GM12878 (cell line): ENCODE measurements around the gene RANBP3. TPM values are rescaled to one million over a fixed set of nuclear protein-coding genes. Genes with fewer than 3 reads are reported as not detected.

Source experiments
- ATAC-seq: fragments of 200-7000 bp; cut with Tn5 transposase; 3 replicates; pipeline ENCODE4 v1.9.1; 2020; ENCODE audit warnings: mild to moderate bottlenecking, moderate library complexity
- BruUV-seq: library from RNA; stranded (reverse); fragments of 400-500 nt; replicated peaks from 2 replicates; lab custom pipeline; 2021; lab: Mats Ljungman, UMichigan
- CTCF ChIA-PET: fragments of 300-600 bp; sonication (Branson Sonifier 250); formaldehyde crosslinking; extraction: SDS; loops from one replicate; lab custom pipeline; 2021; ENCODE audit warnings: inconsistent platforms; lab: Yijun Ruan, JAX
- POLR2A ChIA-PET: fragments of 350-600 bp; formaldehyde crosslinking; extraction: SDS; loops from one replicate; lab custom pipeline; 2021; ENCODE audit warnings: inconsistent platforms; lab: Charles Lee
- RAD21 ChIA-PET: fragments of 300-600 bp; sonication (Branson Sonifier 250); formaldehyde crosslinking; loops from one replicate; lab custom pipeline; 2023; ENCODE audit warnings: antibody characterized with exemption; ENCODE audit not compliant: unreplicated experiment; lab: Charles Lee
- SMC1A ChIA-PET: fragments of 300-600 bp; sonication (Branson Sonifier 250); formaldehyde crosslinking; loops from one replicate; lab custom pipeline; 2023; ENCODE audit not compliant: unreplicated experiment, uncharacterized antibody; lab: Charles Lee
- DNase-seq: peaks from one replicate; pipeline ENCODE4 v3.0.0-alpha.2; 2011; ENCODE audit warnings: low read depth, low spot score
- FAIRE-seq: peaks from 3 replicates; lab custom pipeline; 2011; peaks lifted over from hg19 to GRCh38; lab: Jason Lieb, UNC
- H2AFZ ChIP-seq: 2 replicates; pipeline ENCODE4 v1.6.0; 2011; ENCODE audit warnings: low read depth, low read length, control low read depth; ENCODE audit not compliant: control insufficient read depth
- H3K27ac ChIP-seq: 2 replicates; pipeline ENCODE4 v1.5.1; 2011; ENCODE audit warnings: control low read depth; ENCODE audit not compliant: control insufficient read depth, insufficient read depth
- H3K27me3 ChIP-seq, 2 experiments: replicated peaks in 1 of 2; 2 replicates each; pipeline versions ENCODE4 v1.6.0 to v1.6.1; 2011; ENCODE audit warnings: low read length in 1 of 2; ENCODE audit not compliant: control insufficient read depth in 2 of 2, insufficient read depth in 2 of 2
- H3K36me3 ChIP-seq, 2 experiments: 2 replicates each; pipeline ENCODE4 v1.5.1; 2011; ENCODE audit warnings: low read length in 1 of 2; ENCODE audit not compliant: control insufficient read depth in 2 of 2, insufficient read depth in 2 of 2
- H3K4me1 ChIP-seq: 2 replicates; pipeline ENCODE4 v1.6.1; 2011; ENCODE audit warnings: mild to moderate bottlenecking, low read length, moderate library complexity, mixed read lengths; ENCODE audit not compliant: control insufficient read depth, insufficient read depth
- H3K4me2 ChIP-seq: 2 replicates; pipeline ENCODE4 v1.6.0; 2011; ENCODE audit warnings: control low read depth; ENCODE audit not compliant: control insufficient read depth, insufficient read depth
- H3K4me3 ChIP-seq: fragments of 200-600 bp; sonication (generic); 2 replicates; pipeline ENCODE4 v1.5.1; 2016
- H3K79me2 ChIP-seq: 2 replicates; pipeline ENCODE4 v1.6.0; 2011; ENCODE audit warnings: low read length; ENCODE audit not compliant: control insufficient read depth, insufficient read depth
- H3K9ac ChIP-seq: 2 replicates; pipeline ENCODE4 v1.8.0; 2011; ENCODE audit warnings: low read length, control low read depth, mixed read lengths; ENCODE audit not compliant: control insufficient read depth, insufficient read depth
- H3K9me3 ChIP-seq: replicated peaks from 3 replicates; pipeline ENCODE4 v1.5.1; 2011; ENCODE audit warnings: mild to moderate bottlenecking, low read length; ENCODE audit not compliant: control insufficient read depth, insufficient read depth
- H4K20me1 ChIP-seq: 2 replicates; pipeline ENCODE4 v1.6.0; 2011; ENCODE audit not compliant: control insufficient read depth, insufficient read depth
- ATF7 ChIP-seq: fragments of 450-650 bp; IDR thresholded peaks from 2 replicates; pipeline ENCODE4 v1.6.1; 2016; ENCODE audit warnings: low read depth, mild to moderate bottlenecking
- BHLHE40 ChIP-seq, 2 experiments: fragments of 450-650 bp in 1 of 2; IDR thresholded peaks; 2 replicates each; pipeline ENCODE4 v1.6.1; 2011 to 2017; ENCODE audit warnings: low read depth in 2 of 2, borderline replicate concordance in 1 of 2, improper control_type of control experiment in 1 of 2, low read length in 1 of 2, mild to moderate bottlenecking in 1 of 2
- CEBPZ ChIP-seq: fragments of 150-350 bp; IDR thresholded peaks from 2 replicates; pipeline ENCODE4 v1.6.1; 2016; ENCODE audit warnings: low read depth, low read length
- ELK1 ChIP-seq: IDR thresholded peaks from 2 replicates; pipeline ENCODE4 v1.6.1; 2012; ENCODE audit warnings: low read depth, low read length, improper control_type of control experiment
- GATAD2B ChIP-seq: fragments of 450-650 bp; conservative IDR thresholded peaks from 2 replicates; pipeline ENCODE4 v1.6.1; 2017; ENCODE audit warnings: low read depth, mild to moderate bottlenecking, moderate library complexity
- HDAC6 ChIP-seq: fragments of 200-600 bp; sonication (generic); IDR thresholded peaks from one replicate; pipeline ENCODE4 v1.8.0; 2017; ENCODE audit warnings: antibody characterized with exemption; ENCODE audit not compliant: unreplicated experiment
- MYB ChIP-seq: fragments of 150-350 bp; IDR thresholded peaks from 2 replicates; pipeline ENCODE4 v1.6.1; 2014; ENCODE audit warnings: mild to moderate bottlenecking, low read depth, low read length, borderline replicate concordance
- MYC ChIP-seq: IDR thresholded peaks from 2 replicates; pipeline ENCODE4 v1.6.1; 2011; ENCODE audit warnings: mild to moderate bottlenecking, low read length, moderate library complexity, inconsistent platforms; ENCODE audit not compliant: insufficient read depth, insufficient replicate concordance, insufficient read length, severe bottlenecking
- SIX5 ChIP-seq: IDR thresholded peaks from 2 replicates; pipeline ENCODE4 v1.6.1; 2011; ENCODE audit warnings: mild to moderate bottlenecking, low read depth, low read length, moderate library complexity; ENCODE audit not compliant: severe bottlenecking
- SP1 ChIP-seq: IDR thresholded peaks from one replicate; pipeline ENCODE4 v1.6.1; 2011; ENCODE audit warnings: low read depth, low read length
- TCF12 ChIP-seq: IDR thresholded peaks from 2 replicates; pipeline ENCODE4 v1.6.1; 2011; ENCODE audit warnings: low read depth, mild to moderate bottlenecking, low read length
- TCF7 ChIP-seq: IDR thresholded peaks from 2 replicates; pipeline ENCODE4 v1.6.1; 2014; ENCODE audit warnings: antibody characterized with exemption, borderline replicate concordance
- ZBTB4 ChIP-seq: fragments of 450-650 bp; formaldehyde crosslinking; IDR thresholded peaks from 2 replicates; pipeline ENCODE4 v1.4.0; 2022; ENCODE audit warnings: mild to moderate bottlenecking, moderate library complexity
- ZZZ3 ChIP-seq: IDR thresholded peaks from 2 replicates; pipeline ENCODE4 v1.6.1; 2011; ENCODE audit warnings: low read depth; ENCODE audit not compliant: control insufficient read depth, insufficient read length
- WGBS: methylation state at CpG from one replicate; pipeline ENCODE4 v1.1.6; 2016; ENCODE audit warnings: low lambda C conversion rate; ENCODE audit not compliant: insufficient replicate concordance, insufficient coverage; ENCODE audit errors: missing lambda C conversion rate; 5-methylcytosine and 5-hydroxymethylcytosine counted together
- in situ Hi-C: fragments of 300-500 bp; cut with MboI; formaldehyde crosslinking; loops from 9 replicates; pipeline ENCODE4 v1.14.3; 2018; ENCODE audit warnings: mixed read lengths
- intact Hi-C: fragments of 100-400 bp; cut with micrococcal nuclease; formaldehyde crosslinking; loops from one replicate; pipeline ENCODE4 v1.14.2; 2022; ENCODE audit not compliant: unreplicated experiment
- polyA plus RNA-seq, 11 experiments: library from polyadenylated mRNA; depleted of rRNA in 4 of 11; unstranded in 6 of 11; stranded (reverse) in 5 of 11; fragments of >200 nt; fragmentation: Nextera tagmentation in 4 of 11; fragmentation: Illumina TruSeq in 1 of 11; extraction: Ambion mirVana in 4 of 11; extraction: Trizol in 1 of 11; gene quantifications; 1 replicate in 1 of 11; 2 replicates in 10 of 11; pipeline versions ENCODE4 v1.2.1 to v1.2.3, GENCODE V29; 2011 to 2016; ENCODE audit warnings: inconsistent platforms in 2 of 11, missing spikeins in 2 of 11, low read depth in 1 of 11
- total RNA-seq, 4 experiments: library from RNA; depleted of rRNA in 3 of 4; stranded (reverse); fragments of >200 nt in 3 of 4; fragmentation: Illumina TruSeq in 1 of 4; extraction: Trizol in 1 of 4; gene quantifications; 2 replicates each; pipeline versions ENCODE4 v1.2.1 to v1.2.3, GENCODE V29; 2013 to 2021

The RANBP3 gene
- total and polyA plus RNA-seq, 10 of the 15 experiments (the other 5 are each of a cell fraction or from before 2014, with no cell fraction given) = 1.1 to 81.6 (median 60.0) TPM

- no peak overlapping the region for H2AFZ ChIP-seq
- FAIRE-seq (no peak), ATAC-seq (no peak), DNase-seq (no peak)
- no peaks in the 10 kb centered on the region for H3K27me3 ChIP-seq
- ChIA-PET CTCF (no interaction called here), POLR2A (no interaction called here), RAD21 (interaction anchor here (0.5 kb wide), 1 partner anchor 1556 kb away, joined by 3 read pairs; no protein-coding TSS in a partner anchor), SMC1A (interaction anchor here (0.6 kb wide), 1 partner anchor 11 kb away, joined by 3 read pairs; no protein-coding TSS in a partner anchor)
- in situ Hi-C loops = no loop called here
- no peaks in the 10 kb centered on the region for H4K20me1 ChIP-seq
- H3K9me3 ChIP-seq = no peaks in the 10 kb centered on the region
- peaks cover 3 to 35% of the 10 kb centered on the region in 2 experiments; a peak in 3 of 4 replicates for H3K36me3 ChIP-seq
- H3K4me1 ChIP-seq = no peaks in the 10 kb centered on the region
- intact Hi-C loops = no loop called here
- H3K4me3 ChIP-seq = no peak overlapping the region
- no peak overlapping the region for H3K9ac ChIP-seq
- H3K79me2 ChIP-seq = no peaks in the 10 kb centered on the region
- H3K27ac ChIP-seq = no peak overlapping the region
- WGBS = 98% methylated on average over 28 of the region's 36 CpGs
- no peak overlapping the region for H3K4me2 ChIP-seq
- no TSS peak for BruUV-seq
- TF ChIP-seq TCF12 = no peak
- TF ChIP-seq ELK1 = no peak
- TF ChIP-seq MYB = no peak
- TF ChIP-seq GATAD2B = no peak
- TF ChIP-seq HDAC6 = no peak
- TF ChIP-seq ATF7 = no peak
- no peak for TF ChIP-seq MYC
- no peak for TF ChIP-seq ZZZ3
- TF ChIP-seq TCF7 = no peak
- no peak for TF ChIP-seq SIX5
- no peak for TF ChIP-seq ZBTB4 (CRISPR knock-in tag)
- no peak for TF ChIP-seq CEBPZ
- no peak for TF ChIP-seq BHLHE40 (IDR thresholded peaks at IDR 0.05; ENCODE audit: borderline replicate concordance in 1 of 2, low read depth in 2 of 2, low read length in 1 of 2)
- TF ChIP-seq SP1 = no peak
Measured at GRCh38 chr19:5917431-5918107, 60.4 kb downstream of the RANBP3 start.
